Ectodermal cell (in vitro differentiated cells): ENCODE data around the gene YES1.
"Not testable (repeated sequence)": the region's sequence is repeated elsewhere in the genome, so short reads cannot be mapped to it uniquely, and the experiment has no call there.

Experiments
- H3K27ac ChIP-seq: 2 replicates; pipeline ENCODE4 v1.7.0; 2013; ENCODE audit warnings: mild to moderate bottlenecking, low read depth, low read length; ENCODE audit not compliant: insufficient read depth, poor library complexity, severe bottlenecking
- H3K27me3 ChIP-seq: 2 replicates; pipeline ENCODE4 v1.7.0; 2013; ENCODE audit warnings: mild to moderate bottlenecking, low read length; ENCODE audit not compliant: insufficient read depth, control insufficient read depth, poor library complexity, severe bottlenecking
- H3K36me3 ChIP-seq: one replicate; pipeline ENCODE4 v1.7.0; 2013; ENCODE audit warnings: low read length; ENCODE audit not compliant: control insufficient read depth, insufficient read depth
- H3K4me1 ChIP-seq: one replicate; pipeline ENCODE4 v1.7.0; 2013; ENCODE audit warnings: low read length; ENCODE audit not compliant: control insufficient read depth, insufficient read depth
- H3K4me3 ChIP-seq: 2 replicates; pipeline ENCODE4 v1.7.0; 2013; ENCODE audit warnings: low read depth, low read length, control low read depth; ENCODE audit not compliant: insufficient read depth
- H3K9me3 ChIP-seq: 2 replicates; pipeline ENCODE4 v1.7.0; 2013; ENCODE audit warnings: mild to moderate bottlenecking, low read length, moderate library complexity; ENCODE audit not compliant: control insufficient read depth
- WGBS, 2 experiments: methylation state at CpG; one replicate each; pipeline ENCODE4 v1.1.7; 2013; ENCODE audit warnings: missing lambda C conversion rate in 2 of 2; 5-methylcytosine and 5-hydroxymethylcytosine counted together

YES1 gene

DNA sequence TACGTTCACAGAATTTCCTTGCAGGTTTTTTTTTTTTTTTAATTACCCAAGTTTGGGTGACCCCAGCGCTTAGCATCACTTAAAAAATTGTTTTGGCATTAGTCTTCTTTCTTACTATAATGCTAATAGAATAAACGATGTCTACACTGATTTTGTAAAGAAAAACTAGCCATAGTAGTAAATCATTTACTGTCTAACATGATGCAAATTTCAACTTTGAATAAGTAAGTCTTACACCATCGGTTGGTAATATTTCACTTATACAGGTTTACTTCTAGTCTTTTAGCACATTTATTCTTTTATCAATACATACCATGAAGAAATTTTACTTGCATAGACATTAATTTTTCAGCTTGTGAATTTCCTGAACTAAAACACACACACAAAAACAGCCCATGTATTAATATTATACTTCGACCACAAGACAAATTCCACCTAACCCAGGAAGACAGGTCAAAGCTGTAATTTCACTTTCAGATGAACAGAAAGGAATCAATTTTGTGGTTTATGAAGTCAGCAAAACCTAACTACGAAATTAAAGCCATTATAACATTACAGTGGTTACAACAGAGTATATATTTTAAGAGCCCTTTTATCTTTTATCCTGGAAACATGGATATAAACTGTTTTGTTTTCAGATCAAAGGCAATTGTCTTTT, 1.9 kb downstream of the YES1 start:
- peaks cover 14% of the 10 kb centered on the region for H3K4me1 ChIP-seq

DNA sequence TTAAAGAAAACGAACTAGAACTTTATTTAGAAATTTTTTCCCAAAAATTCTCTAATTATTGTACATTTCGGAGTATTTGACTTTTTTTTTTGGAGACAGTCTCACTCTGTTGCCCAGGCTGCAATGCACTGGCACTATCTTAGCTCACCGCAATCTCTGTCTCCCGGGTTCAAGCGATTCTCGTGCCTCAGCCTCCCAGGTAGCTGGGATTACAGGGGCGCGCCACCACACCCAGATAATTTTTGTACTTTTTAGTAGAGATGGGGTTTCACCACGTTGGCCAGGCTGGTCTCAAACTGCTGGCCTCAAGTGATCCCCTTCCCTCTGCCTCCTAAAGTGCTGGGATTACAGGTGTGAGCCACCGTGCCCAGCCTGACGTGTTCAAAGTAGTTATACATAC, 2.8 kb downstream of the YES1 start:
- 95 to 96% methylated on average over 10 of the region's 11 CpGs for whole genome bisulfite sequencing, 2 experiments
- H3K36me3 ChIP-seq, H3K9me3 ChIP-seq, H3K27me3 ChIP-seq, H3K27ac ChIP-seq, H3K4me3 ChIP-seq: not testable (repeated sequence)
- peaks cover 14% of the 10 kb centered on the region for H3K4me1 ChIP-seq

More for the DNA sequence above, 1.9 kb downstream of the YES1 start:
- H3K27ac ChIP-seq, result no peak overlapping the region
- no peaks in the 10 kb centered on the region for H3K9me3 ChIP-seq
- H3K27me3 ChIP-seq, result no peaks in the 10 kb centered on the region
- H3K4me3 ChIP-seq, result peak overlapping the region; percentile 98
- 85 to 93% methylated on average over 3 of the region's 6 CpGs for WGBS, 2 experiments
- H3K36me3 ChIP-seq, result no peaks in the 10 kb centered on the region

DNA sequence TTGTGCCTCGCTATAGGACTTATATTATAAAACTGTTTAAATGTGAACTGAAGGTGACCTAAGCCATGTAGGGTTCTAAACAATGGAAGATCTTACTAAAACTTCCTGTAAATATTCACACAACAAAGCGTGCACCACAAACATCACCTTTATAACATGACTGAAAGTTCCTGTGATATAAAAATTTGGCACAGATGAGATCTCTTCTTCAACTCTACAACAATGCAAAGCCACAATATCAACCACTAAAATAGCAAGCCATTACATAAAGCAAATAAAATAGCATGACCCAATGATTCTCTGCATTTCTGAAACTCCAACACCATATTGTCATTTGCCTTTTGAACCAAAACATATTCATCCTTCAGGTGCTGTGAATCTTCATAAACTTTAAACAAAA, 3.5 kb downstream of the YES1 start:
- H3K4me1 ChIP-seq, result peaks cover 11% of the 10 kb centered on the region
- H3K9me3 ChIP-seq, result no peaks in the 10 kb centered on the region
- H3K4me3 ChIP-seq, result no peak overlapping the region
- 88 to 97% methylated on average over 1 to 2 of the region's 2 CpGs for WGBS, 2 experiments
- H3K36me3 ChIP-seq, result no peaks in the 10 kb centered on the region
- H3K27me3 ChIP-seq, result no peaks in the 10 kb centered on the region
- H3K27ac ChIP-seq, result no peak overlapping the region

DNA sequence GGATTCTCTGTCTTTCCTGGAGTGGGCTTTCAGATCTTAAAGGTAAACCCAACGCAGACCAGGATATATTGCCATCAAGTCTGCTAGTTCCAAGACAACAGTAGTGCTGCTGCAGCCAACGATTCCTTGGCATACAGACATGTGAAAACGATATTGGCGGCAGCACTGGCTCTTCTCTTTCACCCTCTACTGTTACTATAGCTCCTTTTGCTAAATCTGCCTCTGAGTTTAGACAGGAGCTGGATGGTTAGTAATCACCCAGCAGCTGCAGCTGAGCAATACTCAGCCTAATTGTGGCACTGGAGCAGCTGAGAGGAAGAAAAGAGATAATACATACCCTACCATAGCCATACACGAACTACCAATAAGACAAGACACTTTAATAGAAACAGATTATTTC, 4.0 kb downstream of the YES1 start:
- Histone ChIP-seq H3K36me3 (no peaks in the 10 kb centered on the region), H3K9me3 (no peaks in the 10 kb centered on the region), H3K27ac (no peak overlapping the region), H3K4me3 (no peak overlapping the region), H3K27me3 (no peaks in the 10 kb centered on the region), H3K4me1 (peaks cover 10% of the 10 kb centered on the region)
- 80 to 91% methylated on average over 4 of the region's 5 CpGs for WGBS, 2 experiments

DNA sequence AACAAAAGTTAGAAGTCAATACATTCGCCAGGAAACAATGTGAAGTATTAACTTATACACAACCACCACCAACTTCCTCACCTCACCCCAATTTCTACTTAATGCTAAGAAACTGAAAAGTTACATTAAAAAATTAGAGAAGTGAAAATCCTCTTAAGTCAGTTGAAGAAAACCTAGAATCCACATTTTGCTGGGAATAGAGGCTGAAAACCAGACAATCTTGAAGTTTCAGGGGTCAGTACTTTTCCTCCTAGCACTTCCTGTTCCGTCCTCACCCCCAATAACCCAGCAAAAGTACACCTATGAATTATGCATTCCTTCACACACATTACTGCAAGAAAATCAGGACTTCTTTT, 6.3 kb downstream of the YES1 start:
- Histone ChIP-seq H3K4me3 (no peak overlapping the region), H3K36me3 (no peaks in the 10 kb centered on the region), H3K9me3 (no peaks in the 10 kb centered on the region), H3K27me3 (no peaks in the 10 kb centered on the region), H3K27ac (no peak overlapping the region), H3K4me1 (peaks cover 10% of the 10 kb centered on the region)
- WGBS, 2 experiments, result 88 to 93% methylated on average over 1 to 2 of the region's 2 CpGs

DNA sequence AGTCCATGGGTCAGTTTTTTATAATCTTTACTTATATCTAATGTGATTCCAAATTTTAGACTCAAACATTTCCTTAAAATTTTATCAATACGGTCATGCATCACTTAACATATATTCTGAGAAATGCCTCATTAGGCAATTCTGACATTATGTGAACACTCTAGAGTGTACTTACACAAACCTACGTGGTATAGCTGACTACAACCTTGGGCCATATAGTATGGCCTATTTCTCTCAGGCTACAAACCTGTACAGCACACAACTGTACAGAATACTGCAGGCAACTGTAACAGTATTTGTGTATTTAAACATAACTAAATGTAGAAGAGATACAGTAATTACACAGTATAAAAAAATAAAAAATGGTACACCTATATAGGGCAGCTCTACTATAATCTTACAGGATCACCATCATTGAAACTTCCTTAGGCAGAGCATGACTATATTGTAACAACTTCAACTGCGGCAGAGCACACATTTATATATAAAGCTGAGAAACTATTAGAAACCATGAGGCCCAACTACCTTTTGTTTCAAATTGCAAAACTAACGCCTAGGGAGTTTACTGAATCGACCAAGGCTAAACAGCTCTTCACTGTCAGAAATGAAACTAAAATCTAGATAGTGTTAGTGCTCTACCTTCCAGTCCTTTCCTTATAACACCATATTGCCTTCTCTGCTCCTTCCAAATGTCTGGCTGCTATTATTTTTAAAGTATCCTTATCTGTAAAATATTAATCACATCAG, 6.9 kb downstream of the YES1 start:
- Histone ChIP-seq H3K9me3 (no peaks in the 10 kb centered on the region), H3K4me3 (no peak overlapping the region), H3K36me3 (no peaks in the 10 kb centered on the region), H3K4me1 (peaks cover 10% of the 10 kb centered on the region), H3K27ac (no peak overlapping the region), H3K27me3 (no peaks in the 10 kb centered on the region)
- 80 to 83% methylated on average over 5 of the region's 5 CpGs for WGBS, 2 experiments

DNA sequence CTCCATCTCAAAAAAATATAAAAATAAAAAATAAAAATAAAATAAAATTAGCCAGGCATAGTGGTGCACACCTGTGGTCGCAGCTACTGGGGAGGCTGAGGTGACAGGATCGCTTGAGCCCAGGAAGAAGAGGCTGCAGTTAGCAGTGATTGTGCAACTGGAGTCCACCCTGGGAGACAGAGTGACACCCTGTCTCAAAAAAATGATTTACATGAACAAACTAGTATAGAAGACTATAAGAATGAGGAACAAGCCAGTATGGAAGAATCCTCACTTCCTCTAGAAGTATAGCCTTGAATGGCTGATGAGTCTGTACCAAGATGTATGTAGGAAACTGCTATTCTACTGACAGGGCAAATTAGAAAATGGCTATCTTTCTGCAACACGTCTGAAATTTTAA, 10.9 kb downstream of the YES1 start:
- Histone ChIP-seq H3K4me3 (no peak overlapping the region), H3K9me3 (no peaks in the 10 kb centered on the region), H3K27me3 (no peaks in the 10 kb centered on the region), H3K27ac (no peak overlapping the region), H3K36me3 (no peaks in the 10 kb centered on the region), H3K4me1 (no peaks in the 10 kb centered on the region)
- WGBS, 2 experiments, result 94 to 95% methylated on average over 2 to 3 of the region's 3 CpGs

DNA sequence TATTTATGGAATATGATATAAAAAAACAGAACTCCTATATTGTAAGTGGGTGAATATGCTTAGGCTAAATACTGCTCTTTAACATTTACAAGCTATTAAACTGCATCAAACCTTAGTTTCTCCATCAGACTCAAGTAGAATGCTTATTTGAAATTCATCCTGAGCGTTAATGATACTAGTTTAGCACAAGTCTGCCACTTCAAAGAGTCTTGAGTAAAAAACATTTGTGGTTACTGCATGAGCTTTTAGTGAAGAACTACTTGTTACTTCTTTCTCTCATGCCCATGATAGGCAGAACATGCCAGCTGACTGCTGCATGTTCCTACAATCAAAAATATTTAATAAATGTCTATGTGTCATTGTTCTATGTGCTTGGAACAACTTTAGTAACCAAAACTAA, 12.1 kb downstream of the YES1 start:
- 87 to 95% methylated on average over 1 of the region's 1 CpG for WGBS, 2 experiments
- Histone ChIP-seq H3K4me1 (no peaks in the 10 kb centered on the region), H3K9me3 (peaks cover 1% of the 10 kb centered on the region), H3K4me3 (no peak overlapping the region), H3K27me3 (no peaks in the 10 kb centered on the region), H3K27ac (no peak overlapping the region), H3K36me3 (no peaks in the 10 kb centered on the region)

DNA sequence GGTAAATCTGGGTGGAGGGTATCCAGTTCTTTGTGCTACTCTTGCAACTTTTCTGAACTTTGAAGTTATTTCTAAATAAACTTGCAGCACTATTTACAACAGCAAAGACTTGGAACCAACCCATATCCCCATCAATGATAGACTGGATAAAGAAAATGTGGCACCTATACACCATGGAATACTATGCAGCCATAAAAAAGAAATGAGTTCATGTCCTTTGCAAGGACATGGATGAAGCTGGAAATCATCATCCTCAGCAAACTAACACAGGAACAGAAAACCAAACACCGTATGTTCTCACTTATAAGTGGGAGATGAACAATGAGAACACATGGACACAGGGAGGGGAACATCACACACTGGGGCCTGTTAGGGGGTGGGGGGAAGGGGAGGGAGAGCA, 16.7 kb downstream of the YES1 start:
- not testable (repeated sequence) for H3K36me3 ChIP-seq, H3K4me1 ChIP-seq, H3K9me3 ChIP-seq, H3K27ac ChIP-seq, H3K4me3 ChIP-seq, H3K27me3 ChIP-seq
- no CpG with 5 or more reads among the region's 1 CpG for WGBS, 2 experiments

DNA sequence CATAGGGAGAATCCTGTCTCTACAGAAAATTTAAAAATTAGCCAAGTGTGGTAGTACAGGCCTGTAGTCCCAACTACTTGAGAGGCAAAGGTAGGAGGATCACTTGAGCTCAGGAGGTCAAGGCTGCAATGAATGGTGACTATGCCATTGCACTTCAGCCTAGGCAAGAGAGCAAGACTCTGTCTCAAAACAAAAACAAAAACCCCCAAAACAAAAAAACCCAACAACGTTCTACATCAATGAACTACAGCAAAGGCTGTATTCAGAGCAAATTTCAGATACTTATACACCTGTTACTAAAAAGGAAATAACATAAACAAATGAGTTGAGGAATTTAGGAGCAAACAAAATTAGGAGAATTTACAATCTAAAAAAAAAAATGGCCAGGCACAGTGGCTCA, 22.6 kb downstream of the YES1 start:
- H3K27ac ChIP-seq, result no peak overlapping the region
- whole genome bisulfite sequencing, 2 experiments, result 83 to 88% methylated on average over 1 of the region's 1 CpG
- no peaks in the 10 kb centered on the region for H3K36me3 ChIP-seq

More for the DNA sequence above, 22.6 kb downstream of the YES1 start:
- Histone ChIP-seq H3K4me1 (no peaks in the 10 kb centered on the region), H3K27me3 (no peaks in the 10 kb centered on the region), H3K4me3 (no peak overlapping the region), H3K9me3 (no peaks in the 10 kb centered on the region)
